H9 (cell line): ENCODE measurements around the gene VPS13A. TPM values are rescaled to one million over a fixed set of nuclear protein-coding genes. Genes with fewer than 3 reads are reported as not detected.

Experiments used
- DNase-seq: peaks from one replicate; pipeline ENCODE4 v3.0.0-alpha.2; 2017
- H2AFZ ChIP-seq: one replicate; pipeline ENCODE4 v1.6.1; 2013; ENCODE audit warnings: mild to moderate bottlenecking, low read length, control low read depth, moderate library complexity
- H2AK5ac ChIP-seq: 2 replicates; pipeline ENCODE4 v1.6.1; 2013; ENCODE audit warnings: low read length, control low read depth, mixed read lengths; ENCODE audit not compliant: insufficient read length
- H2BK120ac ChIP-seq: one replicate; pipeline ENCODE4 v1.6.1; 2013; ENCODE audit warnings: low read depth, mild to moderate bottlenecking, low read length, control low read depth, inconsistent platforms; ENCODE audit not compliant: poor library complexity, severe bottlenecking
- H2BK12ac ChIP-seq: 2 replicates; pipeline ENCODE4 v1.6.1; 2013; ENCODE audit warnings: low read length, control low read depth, mixed read lengths, low read depth; ENCODE audit not compliant: insufficient read length
- H2BK15ac ChIP-seq: 2 replicates; pipeline ENCODE4 v1.6.1; 2013; ENCODE audit warnings: low read depth, low read length, control low read depth
- H2BK20ac ChIP-seq: one replicate; pipeline ENCODE4 v1.6.1; 2013; ENCODE audit warnings: low read depth, mild to moderate bottlenecking, low read length, control low read depth, inconsistent platforms; ENCODE audit not compliant: poor library complexity, severe bottlenecking
- H2BK5ac ChIP-seq: 2 replicates; pipeline ENCODE4 v1.6.1; 2013; ENCODE audit warnings: low read length, control low read depth, mixed read lengths; ENCODE audit not compliant: insufficient read length
- H3K14ac ChIP-seq: 2 replicates; pipeline ENCODE4 v1.6.1; 2013; ENCODE audit warnings: low read length, control low read depth; ENCODE audit not compliant: insufficient read depth
- H3K18ac ChIP-seq: 2 replicates; pipeline ENCODE4 v1.6.1; 2013; ENCODE audit warnings: low read depth, mild to moderate bottlenecking, mixed read lengths, low read length, control low read depth; ENCODE audit not compliant: insufficient read length
- H3K23ac ChIP-seq: 2 replicates; pipeline ENCODE4 v1.6.1; 2013; ENCODE audit warnings: low read length, control low read depth, mixed read lengths, low read depth; ENCODE audit not compliant: insufficient read length
- H3K23me2 ChIP-seq: 2 replicates; pipeline ENCODE4 v1.6.1; 2013; ENCODE audit warnings: low read depth, mild to moderate bottlenecking, mixed read lengths, low read length, control low read depth; ENCODE audit not compliant: insufficient read length, poor library complexity, severe bottlenecking
- H3K27ac ChIP-seq: 2 replicates; pipeline ENCODE4 v1.5.1; 2013; ENCODE audit warnings: low read length, control low read depth, mixed read lengths, low read depth; ENCODE audit not compliant: insufficient read length
- H3K27me3 ChIP-seq: 2 replicates; pipeline ENCODE4 v1.6.1; 2013; ENCODE audit warnings: low read length, control low read depth, inconsistent platforms; ENCODE audit not compliant: insufficient read depth
- H3K4ac ChIP-seq: 2 replicates; pipeline ENCODE4 v1.6.1; 2013; ENCODE audit warnings: low read depth, mild to moderate bottlenecking, control low read depth, inconsistent platforms, low read length, moderate library complexity
- H3K4me1 ChIP-seq: 2 replicates; pipeline ENCODE4 v1.6.1; 2013; ENCODE audit warnings: low read length, control low read depth, inconsistent platforms; ENCODE audit not compliant: insufficient read depth
- H3K4me2 ChIP-seq: 2 replicates; pipeline ENCODE4 v1.6.1; 2013; ENCODE audit warnings: low read length, control low read depth, mixed read lengths; ENCODE audit not compliant: insufficient read length, insufficient read depth
- H3K56ac ChIP-seq: 2 replicates; pipeline ENCODE4 v1.6.1; 2013; ENCODE audit warnings: low read depth, mild to moderate bottlenecking, mixed read lengths, low read length, control low read depth; ENCODE audit not compliant: insufficient read length
- H3K79me1 ChIP-seq: 2 replicates; pipeline ENCODE4 v1.6.1; 2013; ENCODE audit warnings: low read depth, mild to moderate bottlenecking, moderate library complexity, low read length, control low read depth, inconsistent platforms; ENCODE audit not compliant: insufficient read depth, poor library complexity, severe bottlenecking
- H3K79me2 ChIP-seq: 2 replicates; pipeline ENCODE4 v1.6.1; 2013; ENCODE audit warnings: low read length, control low read depth, inconsistent platforms; ENCODE audit not compliant: insufficient read depth
- H3K9ac ChIP-seq: 2 replicates; pipeline ENCODE4 v1.6.1; 2013; ENCODE audit warnings: low read length, control low read depth, mixed read lengths; ENCODE audit not compliant: insufficient read length; ENCODE audit errors: extremely low read depth
- H3K9me3 ChIP-seq: one replicate; pipeline ENCODE4 v1.6.1; 2013; ENCODE audit warnings: low read depth, low read length, inconsistent platforms; ENCODE audit not compliant: control insufficient read depth
- H3T11ph ChIP-seq: one replicate; pipeline ENCODE4 v1.6.1; 2013; ENCODE audit warnings: mild to moderate bottlenecking, low read length, control low read depth, inconsistent platforms
- H4K20me1 ChIP-seq: one replicate; pipeline ENCODE4 v1.6.1; 2013; ENCODE audit not compliant: control insufficient read depth, insufficient read length, insufficient read depth
- H4K5ac ChIP-seq: 2 replicates; pipeline ENCODE4 v1.6.1; 2013; ENCODE audit warnings: low read depth, mild to moderate bottlenecking, mixed read lengths, low read length, control low read depth; ENCODE audit not compliant: insufficient read length
- H4K8ac ChIP-seq: replicated peaks from 2 replicates; pipeline ENCODE4 v1.6.1; 2013; ENCODE audit warnings: low read length, control low read depth, mixed read lengths, low read depth; ENCODE audit not compliant: insufficient read length
- H4K91ac ChIP-seq: 2 replicates; pipeline ENCODE4 v1.6.1; 2013; ENCODE audit warnings: low read depth, mild to moderate bottlenecking, moderate library complexity, mixed read lengths, low read length, control low read depth; ENCODE audit not compliant: insufficient read length
- H3K27ac Mint-ChIP-seq, 3 experiments: 2 replicates in 2 of 3; 3 replicates in 1 of 3; pipeline ENCODE4 v1.8.0; 2020 to 2021; ENCODE audit warnings: mixed read lengths in 3 of 3, mild to moderate bottlenecking in 1 of 3, moderate library complexity in 1 of 3
- H3K27me3 Mint-ChIP-seq: 2 replicates; pipeline ENCODE4 v1.8.0; 2021; ENCODE audit warnings: low read depth, mild to moderate bottlenecking, moderate library complexity, mixed read lengths
- H3K36me3 Mint-ChIP-seq, 3 experiments: 2 replicates in 2 of 3; 3 replicates in 1 of 3; pipeline ENCODE4 v1.8.0; 2020 to 2021; ENCODE audit warnings: low read depth in 3 of 3, mixed read lengths in 3 of 3; ENCODE audit not compliant: insufficient read depth in 1 of 3
- H3K4me1 Mint-ChIP-seq, 2 experiments: 2 replicates each; pipeline ENCODE4 v1.8.0; 2020; ENCODE audit warnings: mixed read lengths in 2 of 2
- H3K4me3 Mint-ChIP-seq, 2 experiments: 2 replicates in 1 of 2; 3 replicates in 1 of 2; pipeline ENCODE4 v1.8.0; 2020 to 2021; ENCODE audit warnings: mild to moderate bottlenecking in 2 of 2, mixed read lengths in 2 of 2, moderate library complexity in 1 of 2
- H3K9me3 Mint-ChIP-seq, 2 experiments: 2 replicates in 1 of 2; 3 replicates in 1 of 2; pipeline ENCODE4 v1.8.0; 2020; ENCODE audit warnings: mild to moderate bottlenecking in 2 of 2, mixed read lengths in 2 of 2, moderate library complexity in 1 of 2
- CTCF ChIP-seq: fragments of 200-600 bp; sonication (generic); conservative IDR thresholded peaks from 3 replicates; pipeline ENCODE4 v1.8.0; 2021; ENCODE audit warnings: antibody characterized with exemption, mild to moderate bottlenecking
- WGBS: extraction: QIAGEN DNeasy Blood & Tissue Kit; methylation state at CpG from one replicate; pipeline ENCODE4 v1.1.7; 2013; ENCODE audit warnings: missing lambda C conversion rate, low lambda C conversion rate, mixed read lengths; ENCODE audit not compliant: insufficient read length; ENCODE audit errors: extremely low coverage; 5-methylcytosine and 5-hydroxymethylcytosine counted together
- total RNA-seq: library from RNA; stranded (reverse); gene quantifications from 2 replicates; pipeline ENCODE4 v1.2.1, GENCODE V29; 2021

Gene VPS13A
- total RNA-seq, 1 experiment from 2014 or later: 34.0 TPM

- H3K27ac Mint-ChIP-seq: 0 out of 7 replicates have a peak overlapping the region, but pooled peaks of 1 of the 3 experiments have one; percentile 7
- Histone ChIP-seq H2BK20ac (no peak overlapping the region), H3K18ac (no peak overlapping the region), H3K4ac (no peak overlapping the region), H3K9me3 (no peaks in the 10 kb centered on the region), H2BK5ac (no peak overlapping the region), H2BK12ac (no peak overlapping the region), H3K4me2 (no peak overlapping the region), H3K79me1 (no peaks in the 10 kb centered on the region), H2BK15ac (no peak overlapping the region), H3K27me3 (no peaks in the 10 kb centered on the region), H2AK5ac (no peak overlapping the region), H4K8ac (no peak overlapping the region), H3K4me1 (no peaks in the 10 kb centered on the region; the same call in 1 of the 2 replicates), H4K5ac (no peak overlapping the region), H2BK120ac (no peak overlapping the region), H3K56ac (no peak overlapping the region), H3K23me2 (no peaks in the 10 kb centered on the region), H2AFZ (no peak overlapping the region), H3K14ac (no peak overlapping the region), H4K91ac (no peak overlapping the region), H4K20me1 (no peaks in the 10 kb centered on the region), H3K23ac (no peak overlapping the region), H3K79me2 (no peaks in the 10 kb centered on the region), H3T11ph (no peak overlapping the region), H3K27ac (no peak overlapping the region), H3K9ac (no peak overlapping the region)
- H3K27me3 Mint-ChIP-seq: no peaks in the 10 kb centered on the region
- H3K4me1 Mint-ChIP-seq: no peaks in the 10 kb centered on the region
- H3K36me3 Mint-ChIP-seq: peaks cover 3 to 37% (median 14%) of the 10 kb centered on the region in 3 experiments; a peak in 5 of 7 replicates
- no CpG with 5 or more reads among the region's 3 CpGs for WGBS
- no peaks in the 10 kb centered on the region for H3K9me3 Mint-ChIP-seq
- no peak overlapping the region for H3K4me3 Mint-ChIP-seq
- no peak for TF ChIP-seq CTCF
- no peak for DNase-seq
Measured at GRCh38 chr9:77218612-77219011, 41.3 kb downstream of the VPS13A start.
